ENCODE measurements around the gene RET. TPM values are rescaled to one million over a fixed set of nuclear protein-coding genes. Genes with fewer than 3 reads are reported as not detected.

Gene RET
- 10 to 100 TPM in 1 of 10 donors, 1 to 10 TPM in 8, under 1 TPM in 1; 0.80 to 10.6 (median 2.4) TPM for polyA plus RNA-seq (ENCODE audit: insufficient read length in 10 of 10)
- long read RNA-seq, donor 1, full-length matches to known transcripts = 1 of 1 reads
- long read RNA-seq, donor 1, partial matches to known transcripts = 0 of 1 reads
- long read RNA-seq, donor 1, other reads (novel, unspliced or antisense) = 0 of 1 reads
- long read RNA-seq, donor 2 = 0 reads
- long read RNA-seq, donor 3 = 0 reads
- long read RNA-seq, donor 4 = 0 reads
- long read RNA-seq, donor 5 = 0 reads
- long read RNA-seq, donor 6 = 0 reads
- long read RNA-seq, donor 7 = 0 reads
- long read RNA-seq, donor 8 = 0 reads
- long read RNA-seq, donor 9 = 0 reads

DNA sequence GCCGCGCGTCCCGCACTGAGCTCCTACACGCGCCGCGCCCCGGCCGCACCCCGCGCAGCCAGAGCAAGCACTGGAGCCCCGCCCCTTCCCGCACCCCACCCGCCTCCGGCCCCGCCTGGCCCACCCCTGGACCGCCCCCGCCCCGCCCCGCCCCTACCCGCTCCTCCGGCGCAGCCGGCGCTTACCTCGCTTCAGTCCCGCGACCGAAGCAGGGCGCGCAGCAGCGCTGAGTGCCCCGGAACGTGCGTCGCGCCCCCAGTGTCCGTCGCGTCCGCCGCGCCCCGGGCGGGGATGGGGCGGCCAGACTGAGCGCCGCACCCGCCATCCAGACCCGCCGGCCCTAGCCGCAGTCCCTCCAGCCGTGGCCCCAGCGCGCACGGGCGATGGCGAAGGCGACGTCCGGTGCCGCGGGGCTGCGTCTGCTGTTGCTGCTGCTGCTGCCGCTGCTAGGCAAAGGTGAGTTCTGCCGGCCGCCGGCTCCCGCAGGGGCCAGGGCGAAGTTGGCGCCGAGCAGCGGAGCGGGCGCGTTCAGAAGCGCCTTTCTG lies at the start of gene RET:
Gene RET (plus strand): TSS at position 194 of the 545 bp plus-strand sequence. CDS start 190 bp downstream, at position 384.
- peak in 1 of 3 donors; percentile 60 for DNase-seq

GRCh38 chr10:43027331-43027955 lies 49.4 kb upstream of the RET start:
- no peak for DNase-seq

GRCh38 chr10:43028143-43028542 lies 48.7 kb upstream of the RET start:
- no peak for DNase-seq

DNA sequence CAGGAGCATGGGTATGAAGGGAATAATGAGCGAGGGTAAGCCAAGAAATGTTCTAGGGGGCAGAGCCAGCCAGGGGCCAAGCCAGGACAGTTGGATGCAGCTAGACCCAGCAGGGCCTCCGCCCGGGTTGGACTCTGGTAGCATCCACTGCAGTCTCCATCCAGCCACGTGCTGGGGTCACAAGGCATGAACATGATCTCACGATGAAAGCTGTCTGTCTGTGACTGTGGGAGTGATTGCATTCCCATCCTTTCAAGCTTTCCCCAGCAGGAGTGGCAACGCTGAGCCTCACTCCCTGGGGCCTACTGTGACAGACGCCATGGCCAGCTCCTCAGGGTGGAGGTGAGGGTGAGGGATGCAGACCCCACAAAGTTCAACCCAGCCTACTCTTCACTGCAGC lies 47.8 kb upstream of the RET start:
- DNase-seq = no peak

- no peak for DNase-seq
Observed at GRCh38 chr10:43032613-43033012, 44.3 kb upstream of the RET start.

DNA sequence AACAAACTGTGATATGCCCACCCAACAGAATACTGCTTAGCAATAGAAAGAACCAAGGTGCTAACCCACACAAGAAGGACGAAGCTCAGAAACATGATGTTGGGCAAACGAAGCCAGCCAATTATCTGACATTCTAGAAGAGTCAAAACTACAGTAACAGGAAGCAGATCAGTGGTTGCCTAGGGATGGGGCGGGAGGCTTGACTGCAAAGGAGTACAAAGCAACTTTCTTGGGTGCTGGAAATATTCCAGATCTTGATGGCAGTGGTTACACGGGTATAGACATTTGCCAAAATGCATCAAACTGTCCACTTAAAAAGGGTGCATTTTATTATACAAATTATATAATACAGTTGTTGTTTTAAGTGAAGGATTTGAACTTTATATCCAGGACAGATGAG lies 41.1 kb upstream of the RET start:
- DNase-seq = no peak

- no peak for DNase-seq
Observed at GRCh38 chr10:43036481-43037428, 40.1 kb upstream of the RET start.

DNA sequence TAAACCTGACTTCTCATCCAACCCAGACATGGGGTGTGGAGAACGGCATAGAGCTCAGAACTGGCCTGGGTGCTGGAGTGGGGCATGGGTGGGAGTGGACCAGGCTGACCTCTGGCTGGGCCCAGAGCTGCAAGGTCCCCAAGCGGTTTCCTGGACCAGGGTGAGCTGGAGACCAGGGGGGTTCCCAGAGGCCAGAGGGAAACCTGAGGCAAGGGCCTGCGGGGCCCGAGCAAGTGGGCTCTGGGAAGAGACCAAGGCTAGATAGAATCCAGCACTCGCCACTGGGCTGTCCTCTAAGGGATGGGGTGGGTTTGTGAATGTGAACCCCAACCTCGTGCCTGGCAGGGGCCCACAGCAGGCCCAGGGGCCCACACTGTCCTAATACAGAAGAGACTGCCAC lies 39.4 kb upstream of the RET start:
- DNase-seq = no peak

GRCh38 chr10:43037942-43038782 lies 38.7 kb upstream of the RET start:
- no peak for DNase-seq

DNA sequence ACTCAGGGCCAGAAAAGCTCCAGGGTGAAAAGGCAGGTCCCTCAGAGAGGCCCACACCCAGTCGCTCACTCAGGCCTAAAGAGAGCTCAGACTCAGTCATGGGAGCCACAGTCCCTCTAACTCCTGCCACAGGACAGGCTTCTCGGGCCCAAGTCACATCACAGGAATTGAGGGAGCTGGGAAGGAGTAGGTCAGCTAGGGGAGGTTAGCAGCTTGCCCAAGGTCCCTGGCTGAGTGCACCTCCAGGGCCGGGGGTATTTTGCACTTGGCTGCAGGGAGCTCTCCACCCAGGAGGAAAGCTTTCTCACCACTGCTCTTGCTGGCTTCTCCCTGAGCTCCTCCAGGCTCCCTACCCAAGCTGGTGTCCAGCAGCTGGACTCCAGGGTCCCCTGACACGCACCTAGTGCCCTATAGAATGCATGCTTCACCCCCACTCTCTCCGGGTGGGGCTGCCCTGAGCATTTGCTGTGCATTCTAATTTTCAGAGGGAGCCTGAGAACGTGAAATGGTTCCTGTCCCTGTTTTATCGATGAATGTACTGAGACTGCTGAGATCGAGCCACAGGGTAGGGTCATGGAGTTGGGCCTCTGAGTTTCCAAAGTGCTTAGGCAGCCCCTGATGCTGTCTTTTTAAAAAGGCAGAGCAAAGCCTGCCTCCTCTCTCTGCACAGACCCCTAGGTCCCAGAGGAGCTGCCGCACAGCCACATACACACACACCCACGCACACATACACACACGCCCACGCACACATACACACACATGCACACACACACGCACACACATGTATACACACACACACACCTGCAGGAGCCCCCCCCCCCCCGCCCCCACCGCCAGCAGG lies 37.9 kb upstream of the RET start:
- DNase-seq = no peak

GRCh38 chr10:43039624-43040481 lies 37.0 kb upstream of the RET start:
- peak in 2 of 3 donors; percentile 23 to 51 for DNase-seq

DNA sequence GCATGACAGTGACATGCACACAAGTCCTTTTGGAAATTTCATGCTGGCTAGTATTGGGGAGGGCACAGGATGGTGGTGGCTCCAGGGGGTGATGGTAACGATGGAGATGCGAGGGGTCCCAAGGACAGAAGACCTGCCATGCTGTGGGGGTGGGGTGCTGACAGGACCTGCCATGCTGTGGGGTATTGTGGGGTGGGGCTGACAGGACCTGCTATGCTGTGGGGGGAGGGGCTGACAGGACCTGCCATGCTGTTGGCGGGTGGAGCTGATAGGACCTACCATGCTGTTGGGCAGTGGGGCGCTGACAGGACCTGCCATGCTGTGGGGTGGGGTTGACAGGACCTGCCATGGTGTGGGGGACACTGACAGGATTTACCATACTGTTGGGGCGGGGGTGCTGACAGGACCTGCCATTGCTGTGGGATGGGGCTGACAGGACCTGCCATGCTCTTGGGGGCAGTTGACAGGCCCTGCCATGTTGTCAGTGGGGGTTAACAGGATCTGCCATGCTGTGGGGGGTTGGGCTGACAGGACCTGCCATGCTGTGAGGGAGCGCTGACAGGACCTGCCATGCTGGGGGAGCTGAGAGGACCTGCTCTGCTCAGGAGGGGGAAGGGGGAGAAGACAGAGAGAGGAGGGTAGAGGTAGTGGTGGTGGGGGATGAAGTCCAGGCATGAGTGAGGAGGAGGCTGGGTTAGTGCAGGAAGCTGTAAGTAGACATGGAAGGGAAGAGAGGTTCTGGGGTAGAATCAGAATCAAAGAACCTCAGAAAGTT lies 36.2 kb upstream of the RET start:
- DNase-seq = no peak

DNA sequence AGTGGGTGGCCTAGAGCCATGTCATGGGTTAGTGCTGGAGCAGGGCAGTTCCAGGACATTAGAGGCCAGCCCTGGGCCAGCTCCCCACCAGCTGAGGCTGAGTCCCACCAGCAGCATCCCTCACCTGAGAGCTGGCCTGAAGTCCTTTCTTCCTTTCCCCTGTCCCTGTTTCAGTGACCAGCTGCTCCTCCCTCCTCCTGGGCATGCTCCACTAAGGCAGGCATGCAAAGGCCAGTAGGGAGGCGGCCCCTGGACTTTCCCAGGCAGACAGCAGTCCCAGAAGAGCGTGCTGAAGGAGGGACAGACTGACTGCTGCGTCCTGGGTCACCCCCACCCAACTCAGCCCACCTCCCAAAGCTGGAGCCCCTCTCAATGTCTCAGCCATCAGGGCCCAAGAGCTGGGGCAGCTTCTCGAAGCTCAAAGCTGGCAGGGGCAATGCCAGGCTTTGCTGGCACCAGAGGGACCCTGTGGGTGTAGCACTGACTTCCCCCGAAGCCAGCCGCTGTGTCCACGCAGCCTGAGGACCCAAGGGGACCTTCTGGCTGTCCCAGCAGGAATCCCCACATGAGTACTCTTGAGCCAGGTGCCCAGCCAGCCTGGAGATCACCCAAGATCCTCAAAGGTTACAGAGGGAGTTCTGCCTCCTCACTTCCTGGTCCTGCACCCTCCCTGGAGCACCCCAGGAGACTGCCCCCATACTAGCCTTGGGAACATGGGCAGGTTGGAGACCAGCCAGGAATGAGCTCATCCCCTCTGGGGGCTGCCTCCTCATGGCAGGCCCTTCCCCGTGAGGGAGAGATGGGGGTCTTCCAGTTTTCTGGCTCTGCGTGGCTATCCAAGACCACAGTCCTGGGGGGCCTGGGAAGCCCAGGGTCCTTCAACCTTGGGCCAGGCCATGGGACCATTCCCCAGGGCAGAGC lies 35.2 kb upstream of the RET start:
- no peak for DNase-seq

GRCh38 chr10:43042503-43043341 lies 34.1 kb upstream of the RET start:
- DNase-seq = no peak

DNA sequence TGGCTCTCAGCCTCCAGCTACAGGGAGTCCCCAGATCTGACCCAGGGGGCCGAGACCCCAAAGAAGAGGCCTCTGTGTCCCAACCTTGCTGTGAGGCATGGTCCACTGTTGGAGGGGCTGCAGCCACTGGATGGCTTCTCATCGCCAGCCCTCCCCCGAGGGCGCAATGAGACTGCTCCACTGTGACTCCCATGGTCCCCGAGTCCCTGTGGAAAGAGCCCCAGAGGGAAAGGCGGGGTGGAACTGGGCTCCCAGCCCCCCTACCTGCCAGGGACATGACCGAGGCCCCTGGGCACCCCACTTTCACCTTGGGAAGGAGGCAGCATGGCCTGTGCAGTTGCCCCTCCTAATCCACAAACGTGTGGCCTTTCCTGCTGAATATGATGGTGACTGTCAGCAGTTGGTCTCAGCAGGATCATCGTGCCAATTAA lies 33.5 kb upstream of the RET start:
- DNase-seq = no peak

DNA sequence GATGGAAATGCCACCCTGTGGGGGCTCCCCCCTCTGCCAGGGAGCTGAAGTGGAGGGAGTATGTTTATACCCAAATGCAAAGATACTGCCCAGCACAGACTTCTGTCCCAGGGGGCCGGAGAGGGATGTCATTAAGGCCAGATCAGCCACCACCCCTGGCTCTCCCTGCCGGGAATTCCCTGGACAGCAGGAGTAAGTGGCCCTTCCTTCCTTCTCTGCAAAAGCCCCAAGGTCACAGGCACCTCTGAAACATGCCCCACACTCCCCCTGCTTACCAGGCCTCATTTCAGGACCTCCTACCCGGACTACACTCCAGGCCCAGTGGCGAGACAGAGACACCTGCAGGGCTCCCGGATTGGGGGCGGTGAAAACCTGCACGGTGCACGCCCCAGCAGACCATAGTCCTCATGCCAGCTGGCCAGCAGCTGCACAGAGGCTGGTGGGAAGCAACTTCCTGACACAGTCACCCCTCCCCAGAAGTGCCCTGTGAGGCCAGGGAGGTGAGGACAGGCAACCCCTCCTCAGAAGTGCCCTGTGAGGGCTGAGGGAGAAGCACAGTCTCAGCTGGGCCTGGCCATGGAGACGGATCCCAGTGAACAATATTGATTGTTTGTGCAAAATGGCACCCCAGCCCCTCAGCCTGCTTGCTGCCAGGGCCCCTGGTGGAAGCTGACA lies 33.0 kb upstream of the RET start:
- DNase-seq = no peak

Data from muscle of back (tissue), 13 donors.